ENCODE measurements around the gene ARHGAP42.

ARHGAP42 gene

DNA sequence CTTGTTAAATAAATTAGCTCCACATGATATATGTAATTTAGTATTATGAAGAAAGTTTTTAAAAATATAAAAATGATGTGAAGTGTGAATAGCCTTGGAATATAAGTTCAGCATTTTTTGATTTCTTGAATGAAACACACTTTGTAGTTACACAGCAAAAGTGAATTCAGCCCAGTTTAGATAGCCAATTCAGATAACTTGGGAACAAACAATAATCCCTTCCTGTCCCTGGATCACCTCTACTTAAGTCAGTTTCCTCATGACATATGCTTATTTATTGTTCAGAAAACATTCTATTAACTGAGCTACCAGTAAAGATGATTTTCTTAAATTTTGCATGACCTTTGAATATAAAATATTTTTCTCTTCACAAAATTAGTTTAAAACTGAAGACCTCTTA lies 335.2 kb downstream of the ARHGAP42 start:
- DNase-seq (ENCODE audit: low read depth, low spot score), result no peak

DNA sequence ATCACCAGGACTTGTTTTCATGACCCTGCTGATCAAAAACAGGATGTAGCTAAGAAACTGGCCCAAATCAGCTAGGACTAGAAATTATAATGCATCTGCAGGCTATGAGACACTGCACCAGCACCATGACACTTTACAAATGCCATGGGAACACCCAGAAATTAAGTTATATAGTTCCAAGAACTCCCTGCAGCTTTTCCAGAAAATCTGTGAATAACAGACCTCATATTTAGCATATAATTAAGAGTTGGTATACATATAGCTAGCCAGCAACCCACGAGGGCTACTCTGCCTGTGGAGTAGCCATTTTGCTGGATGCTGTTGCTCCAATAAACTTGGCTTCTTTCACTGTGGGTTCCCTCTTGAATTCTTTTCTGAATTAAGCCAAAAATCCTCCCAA lies 341.6 kb downstream of the ARHGAP42 start:
- DNase-seq (ENCODE audit: low read depth, low spot score), result no peak

DNA sequence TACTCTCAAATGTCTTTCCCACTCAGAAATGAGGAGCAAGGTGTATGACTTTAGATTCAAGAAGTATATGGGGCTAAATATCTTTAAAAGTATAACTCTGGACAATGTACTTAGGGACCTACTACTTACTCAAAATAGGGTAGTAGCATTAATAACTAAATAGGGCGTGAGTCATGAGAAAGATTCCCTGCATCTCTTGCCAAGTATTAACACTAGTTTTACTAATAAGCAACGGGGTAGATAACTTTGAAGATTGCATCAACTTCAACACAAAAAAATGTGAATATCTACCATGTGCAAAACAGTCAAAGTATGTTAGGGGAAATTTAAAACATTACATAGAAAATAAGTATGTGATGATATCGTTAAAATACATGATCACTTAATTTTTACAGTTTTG lies 342.9 kb downstream of the ARHGAP42 start:
- DNase-seq (ENCODE audit: low read depth, low spot score), result no peak

DNA sequence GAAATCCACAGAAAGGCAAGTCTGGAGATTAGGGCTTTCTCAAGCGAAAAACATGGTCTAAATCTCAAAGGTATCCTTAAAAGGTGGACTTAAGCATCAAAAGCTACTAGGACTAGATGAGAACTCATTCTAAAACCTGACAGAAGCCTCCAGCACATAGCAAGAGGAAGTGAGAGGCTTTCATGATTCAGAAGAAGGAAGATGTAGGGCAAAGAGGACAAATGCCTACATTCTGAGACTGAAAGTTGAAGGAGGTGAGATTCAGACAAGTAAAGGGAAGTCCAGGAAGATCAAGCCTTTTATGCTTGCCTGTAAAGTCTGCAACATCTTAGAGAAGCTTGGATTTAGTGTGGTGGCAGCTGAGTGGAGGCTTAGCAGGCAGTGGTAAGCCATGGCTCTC lies 343.6 kb downstream of the ARHGAP42 start:
- DNase-seq (ENCODE audit: low read depth, low spot score), result no peak

DNA sequence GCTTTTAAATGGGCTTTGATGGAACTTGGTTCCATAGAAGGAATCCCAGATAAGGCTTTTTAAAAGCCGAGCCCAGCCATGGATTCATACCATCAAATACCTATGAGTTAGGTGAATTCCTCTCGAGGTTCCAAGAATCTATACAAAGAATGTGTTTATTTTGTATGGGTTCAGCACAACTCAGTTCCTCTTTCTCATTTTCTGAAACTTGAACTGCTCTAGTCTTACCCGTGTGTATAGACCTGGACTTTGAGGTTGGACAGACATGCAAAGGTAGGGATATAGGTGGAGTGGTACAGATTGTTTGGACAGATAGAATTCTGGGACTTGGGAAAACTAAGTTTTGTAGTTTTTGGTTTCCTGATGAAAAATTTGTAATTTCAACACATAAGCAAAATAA lies 344.6 kb downstream of the ARHGAP42 start:
- DNase-seq (ENCODE audit: low read depth, low spot score), result no peak

DNA sequence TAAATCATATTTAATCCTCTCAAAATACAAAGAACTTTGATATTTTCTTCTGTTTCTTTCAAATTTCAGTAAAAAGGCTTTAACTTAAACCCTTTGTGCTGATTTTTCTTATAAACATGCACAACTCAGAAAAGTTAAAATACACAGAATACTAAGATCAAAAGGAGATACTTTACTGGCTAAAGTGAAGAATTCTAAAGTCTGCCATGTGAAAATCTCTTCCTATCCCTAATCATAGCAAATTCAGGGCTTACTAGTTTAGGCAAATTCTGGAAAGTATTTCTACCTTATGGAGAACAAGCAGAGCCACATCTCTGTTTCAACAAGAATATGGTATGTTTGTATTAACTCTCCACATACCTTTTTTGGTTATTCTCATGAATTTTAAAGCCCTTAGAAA lies 345.9 kb downstream of the ARHGAP42 start:
- DNase-seq (ENCODE audit: low read depth, low spot score), result no peak

DNA sequence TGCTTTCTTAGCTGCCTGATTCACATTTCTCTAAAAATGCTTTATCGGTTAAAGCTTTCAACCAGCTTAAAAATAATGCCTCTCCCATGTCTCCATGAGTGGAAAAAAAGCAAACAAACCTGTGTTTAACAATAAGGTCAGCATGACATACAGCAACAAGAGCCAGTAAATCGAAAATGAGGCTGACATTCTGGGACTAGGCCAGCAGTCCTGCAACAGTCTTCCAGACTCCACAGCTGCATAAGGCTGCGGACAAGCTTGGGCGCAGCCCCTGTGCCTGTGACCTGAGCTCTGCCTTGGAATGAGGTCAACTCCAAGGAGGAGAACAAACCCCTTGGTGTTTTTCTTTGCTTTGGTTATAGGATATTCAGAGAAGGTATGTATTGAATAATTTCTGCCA lies 347.0 kb downstream of the ARHGAP42 start:
- peak; percentile 23 for DNase-seq (ENCODE audit: low read depth, low spot score)

DNA sequence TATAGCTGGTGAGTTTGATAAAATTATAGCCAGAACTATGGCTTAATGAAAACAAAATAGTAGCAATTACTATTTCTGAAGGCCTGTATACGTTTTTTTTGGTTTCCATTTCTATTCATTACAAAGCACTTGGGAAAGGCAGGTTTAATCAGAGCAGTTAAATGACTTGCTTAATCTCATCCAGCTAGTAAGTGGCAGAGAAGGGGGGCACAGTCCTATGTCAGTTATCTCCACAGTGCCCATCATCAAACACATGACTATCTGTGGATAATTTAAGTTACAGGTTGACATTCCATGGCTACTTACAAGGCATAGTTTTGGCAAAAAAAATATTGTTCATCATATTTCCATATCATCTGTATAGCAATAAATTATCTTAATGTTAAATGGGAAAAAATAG lies 348.8 kb downstream of the ARHGAP42 start:
- DNase-seq (ENCODE audit: low read depth, low spot score), result no peak

Data from astrocyte of the hippocampus (primary cell).